Fibroblast of skin of right biceps (primary cell): ENCODE measurements around the gene ZNF786.
"Not testable (repeated sequence)": the region's sequence is repeated elsewhere in the genome, so short reads cannot be mapped to it uniquely, and the experiment has no call there.

ENCODE experiments used
- DNase-seq: peaks from one replicate; pipeline ENCODE4 v3.0.0-alpha.2; 2013

ZNF786 gene, protein sequence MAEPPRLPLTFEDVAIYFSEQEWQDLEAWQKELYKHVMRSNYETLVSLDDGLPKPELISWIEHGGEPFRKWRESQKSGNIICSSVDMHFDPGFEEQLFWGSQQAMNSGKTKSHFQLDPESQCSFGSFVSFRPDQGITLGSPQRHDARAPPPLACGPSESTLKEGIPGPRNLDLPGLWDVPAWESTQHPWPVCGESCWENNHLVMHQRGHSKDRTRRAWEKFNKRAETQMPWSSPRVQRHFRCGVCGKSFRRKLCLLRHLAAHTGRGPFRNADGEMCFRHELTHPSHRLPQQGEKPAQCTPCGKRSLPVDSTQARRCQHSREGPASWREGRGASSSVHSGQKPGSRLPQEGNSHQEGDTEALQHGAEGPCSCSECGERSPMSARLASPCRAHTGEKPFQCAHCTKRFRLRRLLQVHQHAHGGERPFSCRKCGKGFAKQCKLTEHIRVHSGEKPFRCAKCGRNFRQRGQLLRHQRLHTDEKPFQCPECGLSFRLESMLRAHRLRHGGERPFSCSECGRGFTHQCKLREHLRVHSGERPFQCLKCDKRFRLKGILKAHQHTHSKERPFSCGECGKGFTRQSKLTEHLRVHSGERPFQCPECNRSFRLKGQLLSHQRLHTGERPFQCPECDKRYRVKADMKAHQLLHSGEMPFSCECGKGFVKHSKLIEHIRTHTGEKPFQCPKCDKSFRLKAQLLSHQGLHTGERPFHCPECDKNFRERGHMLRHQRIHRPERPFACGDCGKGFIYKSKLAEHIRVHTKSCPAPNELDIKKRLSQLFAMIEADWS

DNA sequence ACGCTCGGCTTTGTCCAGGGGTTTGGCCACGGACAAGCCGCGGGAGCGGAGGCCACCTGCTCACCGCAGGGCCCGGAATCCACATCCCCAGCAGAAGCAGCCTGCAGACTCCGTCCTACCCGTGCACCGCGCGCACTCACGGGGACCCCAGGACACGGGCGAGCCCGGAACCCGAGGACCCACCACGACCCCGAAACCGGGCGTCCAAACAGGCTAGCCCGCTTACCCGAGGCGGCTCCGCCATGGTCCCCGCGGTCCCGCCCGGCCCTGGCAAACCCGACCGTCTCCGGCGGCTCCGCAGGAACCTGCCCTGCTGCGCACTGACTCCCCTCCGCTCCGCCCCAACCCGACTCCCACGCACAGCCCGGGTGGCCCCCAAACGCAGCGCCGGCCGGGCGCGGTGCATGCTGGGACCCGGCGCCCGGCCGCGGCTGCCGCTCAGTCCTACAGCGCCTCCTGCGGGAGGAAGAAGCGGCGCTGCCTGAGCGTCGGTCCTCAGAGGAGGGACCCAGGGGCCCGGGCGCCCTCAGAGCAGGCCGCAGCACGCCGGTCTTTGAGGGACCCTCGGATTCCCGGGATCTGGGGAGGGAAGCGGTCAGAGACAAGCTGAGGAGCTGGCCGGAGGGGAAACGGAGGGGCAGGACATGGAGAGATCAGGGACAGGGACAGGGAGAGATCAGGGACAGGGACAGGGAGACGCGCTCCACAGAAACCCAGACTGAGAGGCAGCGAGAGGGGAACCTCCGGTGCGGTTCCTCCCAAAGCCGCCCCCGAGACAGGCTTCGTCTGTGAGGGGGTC lies at the start of gene ZNF786:
Gene ZNF786, minus strand, starts transcription at position 322 of the 799 bp plus-strand sequence. Its CDS starts 78 bp downstream, at position 244.
- peak; percentile 92 for DNase-seq

DNA sequence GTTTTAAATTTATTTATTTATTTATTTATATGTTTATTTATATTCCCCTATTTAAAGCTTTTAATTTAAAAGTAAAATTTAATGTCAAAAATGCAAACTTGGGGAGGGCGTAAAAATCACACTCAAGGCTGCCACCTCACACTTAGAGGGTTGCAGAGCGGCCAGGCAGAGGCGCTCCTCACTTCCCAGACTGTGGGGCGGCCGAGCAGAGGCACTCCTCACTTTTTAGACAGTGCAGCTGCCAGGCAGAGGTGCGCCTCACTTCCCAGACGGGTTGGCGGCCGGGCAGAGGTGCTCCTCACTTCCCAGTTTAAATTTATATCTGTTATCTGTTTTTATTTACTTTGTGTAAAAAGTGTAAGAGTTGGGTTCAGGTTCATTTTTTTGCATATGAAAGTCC lies 45.6 kb upstream of the ZNF786 start:
- no peak for DNase-seq

DNA sequence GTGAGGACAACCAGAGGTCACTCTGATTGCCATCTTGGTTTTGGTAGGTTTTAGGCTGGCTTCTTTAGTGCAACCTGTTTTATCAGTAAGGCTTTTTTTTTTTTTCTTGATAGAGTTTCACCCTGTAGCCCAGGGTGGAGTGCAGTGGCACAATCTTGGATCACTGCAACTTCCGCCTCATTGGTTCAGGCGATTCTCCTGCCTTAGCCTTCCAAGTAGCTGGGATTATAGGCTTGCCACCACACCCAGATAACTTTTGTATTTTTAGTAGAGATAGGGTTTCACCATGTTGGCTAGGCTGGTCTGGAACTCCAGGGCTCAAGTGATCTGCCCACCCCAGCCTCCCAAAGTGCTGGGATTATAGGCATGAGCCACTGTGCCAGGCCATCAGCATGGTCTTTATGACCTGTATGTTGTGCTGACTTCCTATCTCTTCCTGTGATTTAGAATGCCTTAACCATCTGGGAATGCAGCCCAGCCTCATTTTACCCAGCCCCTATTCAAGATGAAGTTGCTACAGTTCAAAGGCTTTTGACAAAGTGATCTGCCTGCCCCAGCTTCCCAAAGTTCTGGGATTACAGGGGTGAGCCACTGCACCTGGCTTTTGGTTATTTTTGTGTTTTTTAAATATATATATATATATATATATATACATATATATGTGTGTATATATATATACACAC lies 42.7 kb upstream of the ZNF786 start:
- no peak for DNase-seq

DNA sequence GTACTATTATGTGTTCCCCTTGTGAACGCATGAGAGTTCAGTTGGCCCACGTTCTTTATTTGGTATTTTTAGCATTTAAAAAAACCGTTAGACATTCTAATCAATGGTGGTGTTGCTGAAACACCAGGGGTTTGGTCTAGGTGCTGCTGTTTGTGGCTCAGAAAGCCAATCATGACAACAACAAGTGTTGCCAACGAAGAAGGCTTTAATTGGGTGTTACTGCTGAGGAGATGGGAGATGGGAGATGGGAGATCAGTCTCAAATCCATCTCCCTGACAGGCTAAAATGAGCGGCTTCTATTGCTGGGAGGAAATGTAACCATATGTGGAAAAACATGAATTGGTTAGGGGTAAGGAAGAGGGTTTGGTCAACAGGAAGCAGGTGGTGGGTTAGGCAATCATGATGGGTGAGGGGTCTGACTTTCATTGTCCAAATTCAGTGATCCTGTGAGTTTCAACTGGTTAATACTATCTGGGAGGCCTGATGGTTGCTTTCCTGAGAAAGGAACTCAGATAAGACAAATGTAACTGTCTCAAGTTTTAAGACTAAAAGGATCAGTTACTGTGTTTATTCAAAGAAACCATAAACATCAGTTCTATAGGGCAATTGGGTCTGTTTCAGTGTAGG lies 40.2 kb upstream of the ZNF786 start:
- DNase-seq: no peak

DNA sequence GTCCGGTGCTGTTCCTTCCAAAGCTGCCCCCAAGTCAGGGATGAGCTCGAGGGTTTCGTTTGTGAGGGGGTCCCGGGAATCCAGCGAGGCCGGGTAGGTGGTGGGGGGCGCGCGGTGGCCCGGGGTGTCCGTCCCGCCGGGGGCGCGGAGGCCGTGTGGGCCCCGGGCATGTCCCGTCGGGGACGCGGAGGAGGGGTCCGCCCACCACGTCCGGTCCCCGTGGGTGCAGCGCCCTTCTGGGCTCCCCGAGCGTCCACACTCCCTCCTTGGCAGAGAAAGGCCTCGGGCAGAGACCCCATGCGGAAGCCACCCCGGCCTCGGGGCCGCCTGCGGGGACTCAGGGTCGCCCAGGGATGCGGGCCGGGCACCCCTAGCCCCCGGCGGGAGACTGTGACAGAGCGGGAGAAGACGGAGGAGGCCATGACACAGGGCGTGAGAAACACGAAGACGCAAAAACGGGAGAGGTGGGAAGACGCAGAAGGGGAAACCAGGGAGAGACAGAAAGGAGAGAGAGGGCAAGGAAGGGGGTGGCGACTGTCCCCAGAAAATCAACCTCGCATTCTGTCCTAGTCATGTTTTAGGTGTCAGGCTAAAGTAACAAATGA lies 36.2 kb upstream of the ZNF786 start:
- peak; percentile 37 for DNase-seq

DNA sequence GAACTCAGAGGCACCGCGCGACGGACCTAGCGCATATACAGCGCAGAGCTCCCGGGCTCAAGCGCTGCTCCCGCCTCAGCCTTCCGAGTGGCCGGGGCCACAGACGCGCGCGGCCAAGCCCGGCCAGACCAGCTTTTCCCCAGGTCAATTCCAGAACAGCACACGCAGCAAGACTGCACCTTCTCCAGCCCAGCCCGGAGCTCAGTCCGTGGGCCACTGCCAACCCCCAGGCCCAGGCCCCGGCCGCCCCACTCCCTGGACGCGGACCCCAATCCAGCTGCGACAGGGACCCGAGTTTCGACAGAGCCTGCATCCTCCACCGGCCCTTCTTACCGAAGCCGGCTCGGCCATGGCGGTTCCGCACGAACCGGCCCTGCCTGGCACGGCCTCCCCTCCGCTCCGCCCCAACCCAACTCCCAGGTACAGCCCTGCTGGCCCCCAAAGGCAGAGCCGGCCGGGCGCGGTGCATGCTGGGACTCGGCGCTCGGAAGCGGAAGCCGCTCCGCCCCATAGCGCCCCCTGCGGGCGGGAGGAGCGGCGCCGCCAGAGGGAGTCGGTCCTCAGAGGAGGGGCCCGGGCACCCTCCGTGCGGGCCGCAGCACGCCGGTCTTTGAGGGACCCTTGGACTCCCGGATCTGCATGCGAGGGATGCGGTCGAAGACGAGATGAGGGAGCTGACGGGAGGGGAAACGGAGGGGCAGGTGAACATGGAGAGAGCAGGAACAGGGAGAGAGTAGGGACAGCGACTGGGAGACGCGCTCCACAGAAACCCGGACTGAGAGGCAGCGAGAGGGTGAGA lies 35.5 kb upstream of the ZNF786 start, which contains the start of gene ZNF425:
Gene ZNF425, minus strand, starts transcription at position 462 of the 799 bp plus-strand sequence. Its CDS starts 111 bp downstream, at position 351.
- peak; percentile 92 for DNase-seq

DNA sequence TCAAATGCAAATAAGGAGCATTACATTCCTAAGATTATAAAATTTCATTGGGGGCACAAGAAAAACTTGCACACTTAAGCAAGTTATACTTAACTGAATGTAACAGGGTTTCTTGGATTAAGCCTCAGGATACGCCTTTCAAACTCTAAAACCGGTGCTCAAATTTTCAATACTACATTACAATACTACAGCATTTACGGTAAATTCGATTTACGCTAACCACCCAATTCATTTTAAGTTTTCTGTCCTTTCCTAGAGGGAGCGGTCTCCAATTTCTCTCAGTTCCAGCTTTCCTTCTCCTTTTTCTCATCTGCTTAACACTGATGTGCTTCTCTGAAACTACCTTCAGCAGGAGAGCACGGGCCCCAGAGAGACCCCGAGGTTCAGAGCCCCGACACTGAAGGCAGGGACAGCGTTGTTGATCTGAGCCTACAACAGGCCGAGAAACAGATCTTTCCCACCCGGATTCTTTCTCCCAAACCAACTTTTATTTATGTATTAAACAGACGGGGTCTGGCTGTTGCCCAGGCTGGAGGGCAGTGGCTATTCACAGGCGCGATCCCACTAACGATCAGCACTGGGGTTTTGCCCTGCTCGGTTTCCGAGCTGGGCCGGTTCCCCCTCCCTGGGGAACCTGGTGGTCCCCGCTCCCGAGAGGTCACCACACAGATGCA lies 34.8 kb upstream of the ZNF786 start:
- DNase-seq: peak; percentile 5

DNA sequence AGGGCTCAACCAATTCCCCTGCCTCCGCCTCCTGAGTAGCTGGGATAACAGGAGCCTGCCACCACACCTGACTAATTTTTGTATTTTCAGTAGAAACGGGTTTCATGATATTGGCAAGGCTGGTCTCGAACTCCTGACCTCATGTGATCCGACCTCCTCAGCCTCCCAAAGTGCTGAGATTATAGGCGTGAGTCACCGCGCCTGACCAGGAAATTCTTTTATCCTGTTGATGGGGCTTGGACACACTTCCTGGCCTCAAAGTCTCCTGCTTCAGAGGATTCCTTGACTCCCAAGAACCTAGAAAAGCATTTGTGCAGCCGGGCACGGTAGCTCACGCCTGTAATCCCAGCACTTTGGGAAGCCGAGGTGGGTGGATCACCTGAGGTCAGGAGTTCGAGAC lies 19.5 kb upstream of the ZNF786 start:
- peak; percentile 2 for DNase-seq

DNA sequence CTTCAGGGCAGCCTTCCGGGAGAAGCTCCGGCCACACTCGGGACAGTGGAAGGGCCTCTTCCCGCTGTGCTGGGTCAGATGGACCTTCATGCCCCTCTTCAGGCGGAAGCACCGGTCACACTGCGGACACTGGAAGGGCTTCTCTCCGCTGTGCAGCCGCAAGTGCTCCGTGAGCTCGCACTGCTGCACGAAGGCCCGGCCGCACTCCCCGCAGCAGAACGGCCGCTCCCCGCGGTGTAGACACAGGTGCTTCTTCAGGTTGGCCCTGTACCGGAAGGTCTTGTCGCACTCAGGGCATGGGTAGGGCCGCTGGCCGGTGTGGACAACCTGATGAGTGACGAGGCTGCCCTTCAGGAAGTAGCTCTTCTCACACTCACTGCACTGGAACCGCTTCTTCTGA lies 14.2 kb upstream of the ZNF786 start:
- DNase-seq: no peak

DNA sequence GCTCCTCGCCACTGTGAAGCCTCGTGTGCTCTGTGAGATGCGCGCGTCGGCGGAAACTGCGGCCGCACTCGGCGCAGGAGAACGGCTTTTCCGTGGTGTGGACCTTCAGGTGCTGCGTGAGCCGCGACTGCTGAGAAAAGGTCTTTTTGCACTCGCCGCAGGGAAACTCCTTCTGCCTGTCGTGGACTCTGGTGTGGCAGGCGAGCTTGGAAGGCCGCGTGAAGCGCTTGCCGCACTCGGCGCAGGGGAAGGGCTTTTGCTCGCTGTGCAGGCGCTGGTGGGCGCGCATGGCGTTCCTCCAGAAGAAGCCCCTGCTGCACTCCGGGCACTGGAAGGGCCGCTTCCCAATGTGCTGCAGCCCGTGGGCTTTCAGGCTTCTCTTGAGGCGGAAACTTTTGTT lies 13.7 kb upstream of the ZNF786 start:
- DNase-seq: no peak

DNA sequence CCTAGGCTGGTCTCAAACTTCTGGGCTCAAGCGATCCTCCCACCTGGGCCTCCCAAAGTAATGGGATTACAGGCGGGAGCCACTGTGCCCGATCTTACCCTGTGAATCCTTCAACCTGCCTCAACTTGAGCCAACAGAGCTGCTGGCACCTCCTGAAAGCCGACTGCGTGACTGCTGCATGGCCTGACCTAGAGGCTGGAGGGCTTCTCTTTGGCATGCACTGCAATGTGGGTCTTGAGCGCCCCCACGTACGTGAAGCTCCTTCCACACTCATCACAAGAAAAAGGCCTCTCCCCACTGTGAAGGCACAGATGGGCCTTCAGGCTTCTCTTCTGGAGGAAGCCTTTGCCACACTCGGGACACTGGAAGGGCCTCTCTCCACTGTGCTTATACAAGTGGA lies 12.9 kb upstream of the ZNF786 start:
- no peak for DNase-seq

DNA sequence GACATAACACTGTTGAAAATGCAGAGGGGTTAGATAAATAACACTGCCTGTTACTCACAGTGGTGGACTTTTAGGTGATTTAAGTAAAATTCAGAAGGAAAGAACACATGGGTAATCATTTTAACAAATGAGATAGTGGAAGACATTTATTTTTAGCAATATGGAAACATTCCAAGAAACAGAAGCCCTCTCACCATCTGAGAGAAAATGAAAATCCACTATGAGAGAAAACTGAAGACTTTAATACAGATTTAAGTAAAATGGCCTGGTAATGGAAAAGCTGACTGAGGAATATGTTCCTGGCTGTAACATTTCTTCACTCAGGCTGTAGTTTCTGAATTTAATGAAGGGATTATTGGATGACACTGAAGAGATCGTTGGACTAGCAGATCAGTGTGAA lies 12.1 kb upstream of the ZNF786 start:
- DNase-seq: no peak

DNA sequence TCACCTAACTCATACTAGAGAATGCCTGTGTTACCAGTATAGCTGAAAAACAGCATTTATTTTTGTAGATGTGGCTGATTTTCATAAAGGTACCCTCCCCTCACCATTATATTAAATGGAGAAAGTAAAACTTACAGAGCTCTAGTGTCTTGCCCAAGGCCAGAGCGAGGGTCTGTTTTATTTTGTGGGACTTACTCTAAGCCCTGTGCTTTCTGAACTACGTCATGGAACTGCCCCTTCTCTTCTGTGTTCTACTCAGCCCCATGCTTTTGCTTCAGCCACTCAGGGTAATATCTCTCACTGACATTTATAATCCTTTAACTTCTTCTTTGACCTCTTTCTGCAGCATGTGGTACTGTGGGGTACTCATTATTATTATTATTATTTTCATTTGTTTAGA lies 10.3 kb upstream of the ZNF786 start:
- DNase-seq: no peak

DNA sequence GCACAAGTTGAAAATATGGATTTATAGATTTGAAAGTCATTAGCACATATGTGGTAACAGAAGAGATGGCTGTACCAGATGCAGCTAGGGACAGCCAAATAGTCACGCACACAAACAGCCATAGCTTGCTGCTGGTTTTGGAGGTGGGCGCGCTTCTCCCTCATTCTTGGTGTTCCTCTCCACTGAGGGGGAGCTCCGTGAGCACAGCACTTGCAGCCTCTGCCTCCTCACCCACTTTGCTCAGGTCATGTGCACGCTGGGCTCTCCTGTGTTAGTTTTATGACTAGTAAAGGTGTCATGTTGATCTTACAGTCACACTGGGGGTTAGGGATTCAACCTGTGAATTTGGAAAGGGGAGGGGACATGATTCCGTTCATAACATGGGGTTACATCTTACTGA lies 8.5 kb upstream of the ZNF786 start:
- no peak for DNase-seq

DNA sequence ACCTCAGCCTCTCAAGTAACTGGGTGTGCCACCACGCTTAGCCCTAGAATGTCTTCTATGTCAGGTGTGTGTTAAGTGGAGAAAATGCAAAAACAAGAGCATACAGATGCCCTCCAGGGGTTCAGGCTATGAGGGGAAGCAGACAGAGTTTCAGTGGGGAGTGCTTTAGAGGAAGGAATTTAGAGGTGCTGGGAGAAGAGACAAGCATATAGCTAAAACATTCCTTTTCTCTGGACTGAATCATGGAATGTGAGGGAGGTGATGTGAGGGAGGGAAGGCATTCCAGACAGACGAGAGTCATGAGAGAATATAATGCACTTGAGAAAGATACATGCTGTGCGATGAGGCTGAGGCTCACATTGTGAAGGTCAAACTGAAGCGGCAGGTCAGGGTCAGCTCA lies 6.6 kb upstream of the ZNF786 start:
- peak; percentile 36 for DNase-seq

DNA sequence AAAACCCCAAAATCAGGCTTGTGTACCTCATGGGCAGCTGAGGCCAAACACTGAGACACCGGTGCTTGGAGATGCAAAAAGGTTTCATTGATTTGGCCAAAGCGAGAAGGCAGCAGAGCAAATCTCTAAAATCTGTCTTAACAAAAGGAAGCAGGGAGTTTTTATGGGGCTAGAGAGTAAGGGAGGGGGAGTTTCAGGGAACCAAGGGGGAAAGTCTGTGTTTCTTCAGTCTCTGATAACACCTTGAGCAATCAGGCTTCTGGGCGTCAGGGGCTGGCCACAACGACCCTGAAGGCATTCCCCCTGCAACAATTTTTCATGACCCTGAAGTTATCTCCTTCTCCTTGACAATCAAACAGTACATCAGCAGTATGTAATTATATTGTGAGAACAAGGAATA lies 2.7 kb upstream of the ZNF786 start:
- no peak for DNase-seq

DNA sequence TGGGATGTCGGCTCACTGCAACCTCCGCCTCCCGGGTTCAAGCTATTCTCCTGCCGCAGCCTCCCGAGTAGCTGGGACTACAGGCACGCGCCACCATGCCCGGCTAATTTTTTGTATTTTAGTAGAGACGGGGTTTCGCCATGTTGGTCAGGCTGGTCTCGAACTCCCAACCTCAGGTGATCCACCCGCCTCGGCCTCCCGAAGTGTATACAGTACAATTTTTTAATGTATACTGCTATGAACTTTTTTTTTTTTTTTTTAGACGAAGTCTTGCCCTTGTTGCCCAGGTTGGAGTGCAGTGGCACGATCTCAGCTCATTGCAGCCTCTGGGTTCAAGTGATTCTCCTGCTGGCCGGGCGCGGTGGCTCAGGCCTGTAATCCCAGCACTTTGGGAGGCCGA lies 1.7 kb upstream of the ZNF786 start:
- DNase-seq: not testable (repeated sequence)

DNA sequence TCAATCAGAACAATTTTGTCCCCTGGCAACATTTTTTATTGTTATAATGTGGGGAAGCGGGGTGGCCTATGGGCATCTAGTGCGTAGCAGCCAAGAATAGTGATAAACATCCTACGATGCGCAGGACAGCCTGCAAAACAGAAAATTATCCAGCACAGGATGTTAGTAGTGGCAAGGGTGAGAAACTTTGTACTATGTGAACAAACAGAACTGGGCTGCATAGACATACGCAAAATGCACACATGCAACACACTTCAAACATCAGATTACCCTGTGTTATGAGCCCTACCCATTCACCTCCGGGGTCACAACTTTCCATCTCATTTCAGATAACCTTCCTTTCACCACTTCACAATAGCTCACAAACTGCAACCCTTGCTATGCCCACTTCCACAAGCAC lies 3.1 kb downstream of the ZNF786 start:
- DNase-seq: no peak

DNA sequence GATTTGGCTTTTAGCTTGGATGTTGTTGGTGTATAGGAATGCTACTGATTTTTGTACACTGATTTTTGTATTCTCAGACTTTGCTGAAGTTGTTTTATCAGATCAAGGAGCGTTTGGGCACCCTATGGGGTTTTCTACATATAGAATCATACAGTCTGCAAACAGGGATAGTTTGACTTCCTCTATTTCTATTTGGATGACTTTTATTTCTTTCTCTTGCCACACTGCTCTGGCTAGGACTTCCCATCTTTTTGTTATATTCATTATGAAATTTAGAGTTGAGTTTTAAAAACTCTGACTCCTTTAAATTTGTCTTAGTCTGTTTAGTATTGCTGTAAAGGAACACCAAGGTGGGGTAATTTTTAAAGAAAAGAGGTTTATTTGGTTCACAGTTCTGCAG lies 4.7 kb downstream of the ZNF786 start:
- DNase-seq: no peak

DNA sequence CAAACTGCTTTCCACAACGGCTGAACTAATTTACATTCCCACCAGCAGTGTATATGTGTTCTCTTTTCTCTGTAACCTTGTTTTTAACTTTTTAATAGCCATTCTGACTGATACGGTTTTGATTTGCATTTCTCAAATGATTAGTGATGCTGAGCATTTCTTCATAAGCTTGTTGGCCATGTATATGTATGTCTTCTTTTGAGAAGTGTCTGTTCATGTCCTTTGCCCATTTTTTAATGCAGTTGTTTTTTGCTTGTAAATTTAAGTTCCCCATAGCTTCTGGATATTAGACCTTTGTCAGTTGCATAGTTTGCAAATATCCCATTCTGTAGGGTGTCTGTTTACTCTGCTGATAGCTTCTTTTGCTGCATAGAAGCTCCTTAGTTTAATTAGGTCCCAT lies 6.1 kb downstream of the ZNF786 start:
- no peak for DNase-seq
